H4 (cell line): ENCODE measurements around the gene SND1. TPM values are rescaled to one million over a fixed set of nuclear protein-coding genes. Genes with fewer than 3 reads are reported as not detected.

ENCODE experiments used
- DNase-seq: peaks from one replicate; pipeline ENCODE4 v3.0.0-alpha.2; 2015; ENCODE audit warnings: low spot score
- total RNA-seq: library from RNA; depleted of rRNA; stranded (reverse); fragments of >200 nt; shearing (Covaris generic); gene quantifications from 2 replicates; pipeline ENCODE4 v1.2.3, GENCODE V29; 2014; rRNA removed

Gene SND1
- 153 and 157 TPM in 2 replicates for total RNA-seq

- DNase-seq = peak; percentile 99
Observed at GRCh38 chr7:127651556-127652332, at the start of gene SND1. Gene SND1 (plus strand): TSS chr7:127652194. CDS start chr7:127652374, 180 bp downstream.

GRCh38 chr7:127608446-127608845 lies 43.5 kb upstream of the SND1 start:
- DNase-seq = no peak

DNA sequence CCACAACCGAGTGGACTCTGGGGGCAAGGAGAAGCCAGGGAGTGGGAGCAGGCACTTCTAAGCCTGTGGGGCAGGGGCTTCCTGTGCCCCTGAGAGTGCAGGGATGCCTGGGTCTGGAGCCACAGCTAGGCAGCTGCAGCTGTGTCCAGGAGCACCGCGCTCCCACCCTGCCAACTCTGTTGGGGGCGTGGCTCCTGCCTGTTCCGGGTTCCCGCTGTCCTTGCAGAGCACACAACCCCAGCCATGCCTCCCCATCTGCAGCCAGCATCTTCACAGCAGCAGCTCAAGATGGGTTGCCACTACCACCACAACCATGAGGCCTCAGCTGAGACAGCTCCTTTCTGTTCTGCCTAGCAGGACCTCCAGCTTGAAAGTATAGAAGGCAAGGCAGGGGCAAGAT lies 42.7 kb upstream of the SND1 start:
- no peak for DNase-seq

DNA sequence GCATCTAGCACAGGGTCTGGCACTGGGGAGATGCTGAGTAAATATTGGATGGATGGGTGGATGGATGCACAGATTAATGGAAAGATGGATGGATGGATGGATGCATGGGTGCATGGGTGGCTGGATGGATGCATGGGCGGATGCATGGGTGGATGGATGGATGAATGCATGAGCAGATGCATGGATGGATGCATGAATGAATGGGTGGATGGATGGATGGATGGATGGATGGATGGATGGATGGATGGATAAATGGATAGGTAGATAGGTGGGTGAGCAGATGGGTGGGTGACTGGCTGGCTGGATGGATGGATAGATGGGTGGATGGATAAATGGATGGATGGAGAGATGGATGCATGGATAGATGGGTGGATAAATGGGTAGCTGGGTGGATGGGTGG lies 39.7 kb upstream of the SND1 start:
- no peak for DNase-seq

- DNase-seq = no peak
Observed at GRCh38 chr7:127616724-127617123, 35.3 kb upstream of the SND1 start.

DNA sequence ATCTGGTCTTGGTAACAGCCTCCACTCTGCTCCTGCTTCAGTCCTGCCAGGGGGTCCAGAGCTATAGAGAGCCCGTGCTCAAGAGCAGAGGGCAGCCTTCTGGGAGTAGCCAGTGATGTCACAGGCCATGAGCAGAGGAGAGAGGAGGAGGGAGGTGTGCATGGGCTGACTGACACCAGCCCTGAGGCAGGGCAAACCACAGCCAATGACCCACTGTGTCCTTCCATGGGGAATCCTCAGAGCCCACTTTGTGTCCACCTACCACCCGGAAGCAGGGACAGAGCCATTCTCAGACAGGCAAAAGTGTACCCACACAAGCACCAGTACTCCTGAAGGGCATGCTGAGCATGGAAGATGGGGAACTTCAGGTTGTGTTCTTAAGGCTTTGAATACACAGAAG lies 34.0 kb upstream of the SND1 start, which contains the start of gene PAX4:
TSS of gene PAX4 (minus strand) at position 101 of the 400 bp plus-strand sequence. CDS start 2,214 bp downstream, outside the sequence.
- no peak for DNase-seq

- no peak for DNase-seq
Observed at GRCh38 chr7:127618775-127619174, 33.2 kb upstream of the SND1 start.

DNA sequence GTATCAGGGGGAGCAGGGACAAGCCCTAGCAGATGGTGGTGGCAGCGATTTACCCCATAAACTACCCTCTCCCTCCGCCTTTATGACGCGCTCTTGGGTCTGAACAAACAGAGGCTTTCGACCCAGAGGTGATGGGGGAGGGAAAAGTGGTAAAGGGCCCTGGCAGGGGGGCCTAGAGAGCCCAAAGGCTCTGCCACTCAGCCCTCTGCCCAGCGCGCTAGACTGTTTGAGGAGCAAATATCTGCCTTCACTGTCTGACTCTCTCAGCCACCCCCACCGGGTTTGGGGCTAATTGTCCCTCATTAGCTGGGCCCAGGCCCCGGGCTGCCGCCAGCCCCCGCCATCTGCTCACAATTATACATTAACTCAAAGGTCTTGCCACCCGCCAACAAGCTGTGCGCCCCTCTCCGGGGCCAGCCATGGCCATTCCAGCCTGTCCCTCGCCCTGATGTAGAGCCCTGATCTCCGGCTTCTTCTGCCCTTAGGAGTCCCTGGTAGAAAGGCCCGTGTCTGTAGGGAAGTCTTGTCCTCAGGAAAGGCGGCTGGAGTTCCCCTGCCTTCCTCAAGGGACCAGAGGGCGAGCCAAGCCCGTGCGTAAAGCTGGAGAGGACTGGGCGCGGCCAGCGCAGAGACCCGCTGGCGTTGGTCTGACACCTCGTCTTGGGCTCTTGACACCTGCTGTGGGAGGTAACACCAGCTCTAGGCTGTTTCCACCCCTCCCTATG lies 32.2 kb upstream of the SND1 start:
- no peak for DNase-seq

- DNase-seq = no peak
Observed at GRCh38 chr7:127620406-127621233, 31.4 kb upstream of the SND1 start.

DNA sequence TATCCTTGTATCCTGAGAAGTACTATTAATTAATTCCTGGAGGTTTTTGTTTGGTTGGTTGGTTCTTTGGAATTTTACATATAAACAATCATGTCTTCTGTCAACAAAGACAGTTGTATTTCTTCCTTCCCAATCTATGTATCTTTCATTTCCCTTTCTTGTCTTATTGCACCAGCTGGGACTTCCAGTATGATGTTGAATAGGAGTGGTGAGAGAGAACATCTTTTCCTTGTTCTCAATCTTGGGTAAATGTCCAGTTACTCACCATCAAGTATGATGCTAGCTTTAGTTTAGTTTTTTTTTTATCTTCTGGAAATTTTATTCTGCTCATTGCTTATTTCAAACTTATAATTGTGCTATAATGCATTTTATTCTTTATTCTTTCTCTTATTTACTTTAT lies 26.7 kb upstream of the SND1 start:
- no peak for DNase-seq

DNA sequence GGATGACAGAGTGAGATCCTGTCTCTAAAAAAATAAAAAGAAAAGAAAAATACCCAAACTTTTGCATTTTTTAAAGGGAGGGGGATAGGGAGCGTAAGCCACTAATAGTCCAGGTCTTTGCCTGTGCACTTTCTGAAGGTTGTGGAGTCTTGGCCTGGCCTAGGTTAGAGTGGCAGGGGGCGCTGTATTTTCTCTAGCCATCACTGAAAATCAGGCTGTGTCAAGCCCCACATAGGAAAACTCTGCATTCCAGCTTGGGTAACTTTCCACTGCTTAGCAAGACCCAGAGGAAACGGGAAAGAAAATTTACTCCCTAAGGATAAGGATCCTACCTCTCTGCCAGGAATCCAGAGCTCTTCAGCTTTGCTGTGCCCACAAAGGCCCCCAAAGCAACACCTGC lies 23.5 kb upstream of the SND1 start:
- no peak for DNase-seq

GRCh38 chr7:127629268-127629854 lies 22.6 kb upstream of the SND1 start:
- no peak for DNase-seq

- no peak for DNase-seq
Observed at GRCh38 chr7:127632276-127632910, 19.6 kb upstream of the SND1 start.

GRCh38 chr7:127635659-127636285 lies 16.2 kb upstream of the SND1 start:
- DNase-seq = no peak

- DNase-seq = no peak
Observed at GRCh38 chr7:127638197-127638596, 13.8 kb upstream of the SND1 start.

- DNase-seq = no peak
Observed at GRCh38 chr7:127644484-127644883, 7.5 kb upstream of the SND1 start.

DNA sequence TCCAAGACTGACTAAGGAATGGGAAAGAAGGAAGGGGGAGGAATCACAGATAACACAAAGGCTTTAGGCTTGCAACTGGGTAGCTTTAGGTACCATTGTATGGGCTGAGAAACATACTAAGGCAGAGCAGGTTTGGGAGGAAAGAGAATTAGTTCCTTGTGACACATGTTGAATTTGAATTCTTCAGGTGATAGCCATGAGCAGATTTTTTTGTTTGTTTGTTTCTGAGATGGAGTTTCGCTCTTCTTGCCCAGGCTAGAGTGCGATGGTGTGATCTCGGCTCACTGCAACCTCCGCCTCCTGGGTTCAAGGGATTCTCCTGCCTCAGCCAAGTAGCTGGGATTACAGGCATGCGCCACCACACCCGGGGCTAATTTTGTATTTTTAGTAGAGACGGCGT lies 4.4 kb upstream of the SND1 start:
- DNase-seq = no peak

DNA sequence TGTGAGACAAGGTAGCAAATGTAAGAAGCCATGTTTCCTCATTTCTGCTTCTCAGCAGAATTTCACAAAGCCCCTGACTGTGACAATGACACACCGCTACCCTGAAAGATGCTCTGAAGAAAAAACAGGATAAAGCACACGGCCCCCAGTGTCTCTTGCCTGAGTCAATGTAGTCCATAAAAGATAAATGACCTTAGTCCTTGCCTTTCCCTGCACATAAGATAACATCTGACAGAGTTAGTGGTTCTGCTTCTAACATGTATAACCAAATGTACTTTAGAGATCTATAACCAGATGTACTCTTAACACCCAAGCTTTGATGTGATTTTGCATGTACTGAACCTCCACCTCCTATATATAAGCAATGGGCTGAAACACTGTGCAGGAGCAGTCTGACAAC lies 3.0 kb upstream of the SND1 start:
- DNase-seq = no peak

GRCh38 chr7:127650847-127651555 lies 993 bp upstream of the SND1 start:
- DNase-seq = no peak
